ENCODE results near the gene CATSPERZ. TPM values are rescaled to one million over a fixed set of nuclear protein-coding genes. Genes with fewer than 3 reads are reported as not detected.

CATSPERZ gene
- total RNA-seq, 1 donor from 2014 or later = not detected

DNA sequence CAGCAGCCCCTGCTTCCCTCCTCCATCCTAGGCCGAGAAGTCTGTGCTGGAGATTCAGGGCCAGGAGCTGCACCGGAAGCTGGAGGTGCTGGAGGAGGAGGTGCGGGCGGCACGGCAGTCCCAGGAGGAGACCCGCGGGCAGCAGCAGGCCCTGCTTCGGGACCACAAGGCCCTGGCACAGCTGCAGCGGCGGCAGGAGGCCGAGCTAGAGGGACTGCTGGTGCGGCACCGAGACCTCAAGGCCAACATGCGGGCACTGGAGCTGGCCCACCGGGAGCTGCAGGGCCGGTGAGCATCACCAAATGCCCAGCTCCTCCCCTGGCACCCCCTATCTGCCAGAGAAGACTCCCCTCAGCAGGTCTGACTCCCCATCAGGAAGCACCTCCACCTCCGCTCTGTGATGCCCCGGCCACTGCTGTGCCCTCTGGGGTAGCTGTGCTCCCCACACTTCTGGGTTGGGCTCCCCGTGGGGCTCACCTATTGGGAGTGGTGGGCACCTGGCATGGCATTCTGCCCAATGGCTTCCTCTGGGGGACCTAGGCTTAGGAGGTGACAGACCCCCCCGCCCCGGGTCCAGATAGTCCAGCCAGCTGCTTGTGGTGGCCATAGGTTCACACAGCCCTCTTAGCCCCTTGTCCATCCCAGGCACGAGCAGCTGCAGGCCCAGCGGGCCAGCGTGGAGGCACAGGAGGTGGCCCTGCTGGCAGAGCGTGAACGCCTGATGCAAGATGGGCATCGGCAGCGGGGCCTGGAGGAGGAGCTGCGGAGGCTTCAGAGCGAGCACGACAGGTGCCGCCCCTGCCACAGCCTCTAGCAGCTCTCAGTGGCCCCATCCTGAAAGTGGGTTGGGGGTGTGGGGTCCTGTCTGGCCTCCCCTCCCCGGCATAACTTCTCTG lies 52.2 kb downstream of the CATSPERZ start:
- ATAC-seq (ENCODE audit: low read depth) (no peak), DNase-seq (no peak)
- intact Hi-C loops (cut with micrococcal nuclease) = no loop called here
- ChIA-PET CTCF (interaction anchor here (9.3 kb wide), 1 partner anchor 35 kb away, joined by 138 read pairs; the partner anchor contains the start of genes PRDX5 and TRMT112), POLR2A (interaction anchor here (0.7 to 6.0 kb wide), 6 partner anchors 8 to 48 kb away, joined by 3 to 61 read pairs (median 4); partner anchors contain the start of genes CCDC88B, PRDX5 and TRMT112)
- H3K27ac Mint-ChIP-seq = no peak overlapping the region
- H3K9me3 Mint-ChIP-seq = no peaks in the 10 kb centered on the region
- H3K27me3 Mint-ChIP-seq = no peaks in the 10 kb centered on the region
- H3K4me1 Mint-ChIP-seq = peaks cover 11% of the 10 kb centered on the region
- no peak overlapping the region for H3K4me3 Mint-ChIP-seq
- H3K36me3 Mint-ChIP-seq (ENCODE audit: low read depth) = peaks cover 32% of the 10 kb centered on the region
- TF ChIP-seq, protein P1, sequence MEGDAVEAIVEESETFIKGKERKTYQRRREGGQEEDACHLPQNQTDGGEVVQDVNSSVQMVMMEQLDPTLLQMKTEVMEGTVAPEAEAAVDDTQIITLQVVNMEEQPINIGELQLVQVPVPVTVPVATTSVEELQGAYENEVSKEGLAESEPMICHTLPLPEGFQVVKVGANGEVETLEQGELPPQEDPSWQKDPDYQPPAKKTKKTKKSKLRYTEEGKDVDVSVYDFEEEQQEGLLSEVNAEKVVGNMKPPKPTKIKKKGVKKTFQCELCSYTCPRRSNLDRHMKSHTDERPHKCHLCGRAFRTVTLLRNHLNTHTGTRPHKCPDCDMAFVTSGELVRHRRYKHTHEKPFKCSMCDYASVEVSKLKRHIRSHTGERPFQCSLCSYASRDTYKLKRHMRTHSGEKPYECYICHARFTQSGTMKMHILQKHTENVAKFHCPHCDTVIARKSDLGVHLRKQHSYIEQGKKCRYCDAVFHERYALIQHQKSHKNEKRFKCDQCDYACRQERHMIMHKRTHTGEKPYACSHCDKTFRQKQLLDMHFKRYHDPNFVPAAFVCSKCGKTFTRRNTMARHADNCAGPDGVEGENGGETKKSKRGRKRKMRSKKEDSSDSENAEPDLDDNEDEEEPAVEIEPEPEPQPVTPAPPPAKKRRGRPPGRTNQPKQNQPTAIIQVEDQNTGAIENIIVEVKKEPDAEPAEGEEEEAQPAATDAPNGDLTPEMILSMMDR (IDR thresholded peaks at IDR 0.05) = no peak

DNA sequence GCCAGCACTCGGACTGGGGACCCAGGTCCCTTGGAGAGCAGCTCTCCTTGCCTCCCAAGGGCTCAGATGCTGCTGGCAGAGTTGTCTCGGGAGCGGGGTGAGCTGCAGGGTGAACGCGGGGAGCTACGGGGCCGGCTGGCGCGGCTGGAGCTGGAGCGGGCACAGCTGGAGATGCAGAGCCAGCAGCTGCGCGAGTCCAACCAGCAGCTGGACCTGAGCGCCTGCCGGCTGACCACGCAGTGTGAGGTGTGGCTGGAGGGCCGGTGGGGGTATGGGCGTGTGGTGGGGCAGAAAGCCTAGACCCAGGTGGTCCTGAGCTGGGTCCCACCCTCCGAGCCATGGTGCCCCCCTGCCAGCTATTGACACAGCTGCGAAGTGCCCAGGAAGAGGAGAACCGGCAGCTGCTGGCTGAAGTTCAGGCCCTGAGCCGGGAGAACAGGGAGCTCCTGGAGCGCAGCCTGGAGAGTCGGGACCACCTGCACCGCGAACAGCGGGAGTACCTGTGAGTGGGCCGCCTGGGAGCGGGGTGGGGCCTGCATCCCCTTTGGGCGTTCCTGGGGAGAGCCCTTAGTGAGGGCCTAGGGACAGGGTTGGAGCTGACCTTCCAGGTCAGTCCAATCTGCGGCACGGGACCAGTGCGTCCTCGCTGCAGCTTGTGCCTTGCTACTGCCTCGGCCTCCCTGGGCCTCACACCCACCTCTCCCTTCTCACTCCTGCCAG lies 53.0 kb downstream of the CATSPERZ start:
- ChIA-PET POLR2A (interaction anchor here (0.7 to 6.0 kb wide), 5 partner anchors 9 to 49 kb away, joined by 3 to 61 read pairs (median 4); partner anchors contain the start of genes CCDC88B, PRDX5 and TRMT112), CTCF (interaction anchor here (0.8 to 9.3 kb wide), 5 partner anchors 10 to 148 kb away, joined by 3 to 138 read pairs (median 4); partner anchors contain the start of genes FERMT3, PRDX5 and TRMT112)
- intact Hi-C loops (cut with micrococcal nuclease) = no loop called here
- Mint-ChIP-seq H3K4me1 (peaks cover 16% of the 10 kb centered on the region), H3K36me3 (ENCODE audit: low read depth) (peaks cover 32% of the 10 kb centered on the region), H3K27ac (no peak overlapping the region), H3K27me3 (no peaks in the 10 kb centered on the region), H3K4me3 (no peak overlapping the region), H3K9me3 (no peaks in the 10 kb centered on the region)
- no peak for DNase-seq
- ATAC-seq (ENCODE audit: low read depth) = no peak
- TF ChIP-seq, protein P1 (IDR thresholded peaks at IDR 0.05) = no peak

DNA sequence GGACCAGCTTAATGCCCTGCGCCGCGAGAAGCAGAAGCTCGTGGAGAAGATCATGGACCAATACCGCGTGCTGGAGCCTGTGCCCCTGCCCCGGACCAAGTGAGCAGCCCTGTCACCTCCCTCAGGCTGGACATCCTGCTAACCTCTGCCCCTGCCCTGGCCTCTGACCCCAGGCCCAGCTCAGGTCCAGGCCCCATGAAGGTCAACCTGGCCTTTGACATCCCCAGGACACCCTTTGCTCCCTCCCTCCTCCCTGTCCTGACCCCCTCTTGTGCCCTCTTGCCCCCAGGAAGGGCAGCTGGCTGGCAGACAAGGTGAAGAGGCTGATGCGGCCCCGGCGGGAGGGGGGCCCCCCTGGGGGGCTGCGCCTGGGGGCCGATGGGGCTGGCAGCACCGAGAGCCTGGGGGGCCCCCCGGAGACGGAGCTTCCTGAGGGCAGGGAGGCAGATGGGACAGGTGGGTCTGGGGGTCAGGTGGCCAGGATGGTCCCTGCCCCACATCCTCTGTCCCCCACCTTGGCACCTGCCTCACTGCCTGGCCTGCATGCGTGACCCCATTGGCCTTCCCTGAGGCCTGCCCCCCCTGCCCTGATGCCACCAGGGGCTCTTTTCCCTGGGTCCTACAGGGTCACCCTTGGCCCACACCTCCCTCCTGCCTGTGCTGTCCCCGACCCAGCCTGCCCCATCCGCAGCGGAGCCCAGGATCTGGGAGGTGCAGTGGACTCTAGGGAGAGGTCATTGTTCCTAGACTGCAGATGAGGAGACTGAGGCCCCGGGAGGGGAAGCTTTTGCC lies 53.8 kb downstream of the CATSPERZ start:
- Mint-ChIP-seq H3K27me3 (no peaks in the 10 kb centered on the region), H3K36me3 (ENCODE audit: low read depth) (peaks cover 28% of the 10 kb centered on the region), H3K27ac (no peak overlapping the region), H3K4me1 (peaks cover 22% of the 10 kb centered on the region), H3K4me3 (no peak overlapping the region), H3K9me3 (no peaks in the 10 kb centered on the region)
- intact Hi-C loops (cut with micrococcal nuclease) = no loop called here
- ATAC-seq (ENCODE audit: low read depth) (no peak), DNase-seq (no peak)
- TF ChIP-seq, protein P1 (IDR thresholded peaks at IDR 0.05) = no peak
- ChIA-PET POLR2A (interaction anchor here (1.0 to 6.0 kb wide), 6 partner anchors 9 to 94 kb away, joined by 3 to 61 read pairs (median 6); partner anchors contain the start of genes CCDC88B, ESRRA, PRDX5 and TRMT112), CTCF (interaction anchor here (0.8 to 9.3 kb wide), 10 partner anchors 11 to 149 kb away, joined by 3 to 138 read pairs (median 9); partner anchors contain the start of genes CATSPERZ, FERMT3, PRDX5 and TRMT112)

Other genes with a start within 250 kb of the CATSPERZ start
- gene MACROD1, start 134.2 kb upstream of the CATSPERZ start, total RNA-seq = 4.5 and 5.5 TPM in 2 replicates
- 155 and 159 TPM in 2 replicates for gene STIP1, start 114.2 kb upstream of the CATSPERZ start, total RNA-seq
- gene FERMT3, start 93.6 kb upstream of the CATSPERZ start, total RNA-seq = 154 and 169 TPM in 2 replicates
- 50.6 and 51.3 TPM in 2 replicates for gene TRPT1, start 74.2 kb upstream of the CATSPERZ start, total RNA-seq
- gene NUDT22, start 74.1 kb upstream of the CATSPERZ start, total RNA-seq = 81.0 and 95.3 TPM in 2 replicates
- gene DNAJC4, start 69.8 kb upstream of the CATSPERZ start, total RNA-seq = 47.5 and 53.3 TPM in 2 replicates
- 86.7 and 97.4 TPM in 2 replicates for gene VEGFB, start 65.8 kb upstream of the CATSPERZ start, total RNA-seq
- gene FKBP2, start 59.3 kb upstream of the CATSPERZ start, total RNA-seq = 31.4 and 39.4 TPM in 2 replicates
- 112 and 127 TPM in 2 replicates for gene PPP1R14B, start 53.4 kb upstream of the CATSPERZ start, total RNA-seq
- 7.9 and 8.1 TPM in 2 replicates for gene PLCB3, start 48.8 kb upstream of the CATSPERZ start, total RNA-seq
- gene BAD, start 15.7 kb upstream of the CATSPERZ start, total RNA-seq = 21.7 and 26.6 TPM in 2 replicates
- 48.6 and 53.1 TPM in 2 replicates for gene GPR137, start 14.5 kb upstream of the CATSPERZ start, total RNA-seq
- gene KCNK4, start 9.1 kb upstream of the CATSPERZ start, total RNA-seq = 0.24 and 0.44 TPM in 2 replicates
- 44.8 and 48.3 TPM in 2 replicates for gene ESRRA, start 5.2 kb downstream of the CATSPERZ start, total RNA-seq
- gene TRMT112, start 17.2 kb downstream of the CATSPERZ start, total RNA-seq = 156 and 175 TPM in 2 replicates
- gene PRDX5, start 17.8 kb downstream of the CATSPERZ start, total RNA-seq = 73.6 and 85.8 TPM in 2 replicates
- gene CCDC88B, start 39.8 kb downstream of the CATSPERZ start, total RNA-seq = 180 and 201 TPM in 2 replicates
- gene RPS6KA4, start 58.8 kb downstream of the CATSPERZ start, total RNA-seq = 18.0 and 22.6 TPM in 2 replicates

Measured in activated B cell treated with CpG ODN at 0.5 μM for 24 hours (primary cell).